WI38 (cell line): ENCODE data around the gene LIMCH1.

Source experiments
- H3K4me3 ChIP-seq: 2 replicates; pipeline ENCODE4 v1.5.1; 2011; ENCODE audit warnings: low read depth, mild to moderate bottlenecking, control low read depth, low read length
- CTCF ChIP-seq: IDR thresholded peaks from 2 replicates; pipeline ENCODE4 v1.5.1; 2012; ENCODE audit warnings: low read depth, mild to moderate bottlenecking, control low read depth, low read length

Gene LIMCH1

DNA sequence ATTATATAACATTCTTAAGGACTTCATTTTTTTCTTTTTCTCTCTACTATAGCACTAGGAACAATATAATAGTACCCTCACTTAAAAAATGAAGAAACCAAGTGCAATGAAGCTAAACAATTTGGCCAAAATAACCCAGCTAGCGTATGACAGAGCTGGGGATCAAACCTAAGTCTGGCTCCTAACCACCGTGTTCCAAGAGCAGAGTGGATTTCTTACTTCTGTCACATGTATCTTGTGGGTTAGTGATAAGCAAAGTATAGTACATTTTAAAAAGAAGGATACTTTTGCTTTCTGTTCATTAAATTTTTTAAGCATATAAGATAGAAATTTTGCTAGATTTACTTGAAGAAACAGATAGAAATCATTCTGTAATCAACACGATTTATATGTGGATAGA lies 11.5 kb downstream of the LIMCH1 start:
- no peak overlapping the region for H3K4me3 ChIP-seq
- TF ChIP-seq CTCF, result no peak

DNA sequence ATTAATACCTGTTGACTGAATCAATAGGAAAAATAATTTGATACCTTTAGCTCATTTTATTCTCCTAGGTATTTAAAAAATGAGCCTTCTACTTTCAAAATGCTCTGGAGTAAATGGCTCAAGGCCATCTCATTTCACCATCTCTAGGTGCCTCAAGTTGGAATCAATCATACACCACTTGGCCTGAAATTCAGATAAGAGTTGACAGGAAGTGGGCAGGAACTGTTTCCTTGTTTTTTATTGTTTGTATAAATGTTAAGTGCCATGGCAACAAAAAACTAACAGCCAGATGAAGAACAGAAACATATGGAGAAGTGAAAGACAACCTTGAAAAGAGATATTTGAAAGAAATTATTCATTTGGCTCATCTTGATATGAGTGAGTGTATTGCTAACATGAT lies 12.4 kb downstream of the LIMCH1 start:
- no peak for TF ChIP-seq CTCF
- H3K4me3 ChIP-seq, result no peak overlapping the region

- no peak for TF ChIP-seq CTCF
- H3K4me3 ChIP-seq, result no peak overlapping the region
Measured at GRCh38 chr4:41551536-41551935, 13.6 kb downstream of the LIMCH1 start.

DNA sequence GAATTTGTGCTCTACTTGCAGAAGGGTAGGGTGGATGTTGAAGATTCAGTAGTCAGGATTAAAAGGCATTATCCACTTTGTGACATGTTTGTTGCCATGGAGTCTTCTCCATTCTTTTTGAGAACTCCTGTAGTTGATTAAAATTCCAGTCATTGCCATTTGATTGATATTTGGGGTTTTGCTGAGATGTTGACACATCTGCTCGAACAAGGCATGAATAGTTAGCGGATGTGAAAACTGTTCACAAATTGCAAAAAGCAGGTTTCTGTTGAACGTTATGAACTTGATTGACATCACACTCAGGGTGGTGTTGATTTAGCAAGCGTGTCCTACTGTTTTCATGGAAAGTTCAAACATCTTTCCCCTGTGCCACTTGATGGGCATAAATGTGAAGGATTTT lies 16.9 kb downstream of the LIMCH1 start:
- no peak overlapping the region for H3K4me3 ChIP-seq
- TF ChIP-seq CTCF, result no peak

GRCh38 chr4:41556526-41556925 lies 18.6 kb downstream of the LIMCH1 start:
- TF ChIP-seq CTCF, result no peak
- no peak overlapping the region for H3K4me3 ChIP-seq

GRCh38 chr4:41559940-41560516 lies 22.1 kb downstream of the LIMCH1 start:
- no peak overlapping the region for H3K4me3 ChIP-seq
- no peak for TF ChIP-seq CTCF

DNA sequence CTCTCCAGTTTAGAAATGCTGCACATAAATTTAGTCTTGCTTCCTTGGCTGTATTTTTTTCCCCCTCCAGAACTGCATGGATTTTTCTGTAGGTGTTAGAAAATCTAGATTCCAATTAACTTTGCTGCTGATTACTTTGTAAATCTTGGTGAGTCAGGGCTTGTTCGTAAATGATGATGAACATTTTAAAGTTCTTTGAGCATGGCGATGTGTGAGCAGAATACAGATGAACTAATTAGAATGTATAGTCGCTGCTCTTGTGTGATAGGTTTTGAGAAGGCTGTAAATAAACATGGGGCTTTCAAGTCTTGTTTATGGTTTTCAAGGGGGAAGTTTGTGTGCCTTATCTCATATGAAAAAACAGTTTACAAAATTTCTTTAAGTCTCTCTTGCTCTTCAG lies 23.3 kb downstream of the LIMCH1 start:
- no peak for TF ChIP-seq CTCF
- no peak overlapping the region for H3K4me3 ChIP-seq
